IPS-11a (cell line): ENCODE results near the gene DNMT3L.

Experiments
- H3K4me3 ChIP-seq: one replicate; pipeline ENCODE4 v1.5.1; 2013; ENCODE audit warnings: low read depth, low read length, control low read depth

DNMT3L gene

DNA sequence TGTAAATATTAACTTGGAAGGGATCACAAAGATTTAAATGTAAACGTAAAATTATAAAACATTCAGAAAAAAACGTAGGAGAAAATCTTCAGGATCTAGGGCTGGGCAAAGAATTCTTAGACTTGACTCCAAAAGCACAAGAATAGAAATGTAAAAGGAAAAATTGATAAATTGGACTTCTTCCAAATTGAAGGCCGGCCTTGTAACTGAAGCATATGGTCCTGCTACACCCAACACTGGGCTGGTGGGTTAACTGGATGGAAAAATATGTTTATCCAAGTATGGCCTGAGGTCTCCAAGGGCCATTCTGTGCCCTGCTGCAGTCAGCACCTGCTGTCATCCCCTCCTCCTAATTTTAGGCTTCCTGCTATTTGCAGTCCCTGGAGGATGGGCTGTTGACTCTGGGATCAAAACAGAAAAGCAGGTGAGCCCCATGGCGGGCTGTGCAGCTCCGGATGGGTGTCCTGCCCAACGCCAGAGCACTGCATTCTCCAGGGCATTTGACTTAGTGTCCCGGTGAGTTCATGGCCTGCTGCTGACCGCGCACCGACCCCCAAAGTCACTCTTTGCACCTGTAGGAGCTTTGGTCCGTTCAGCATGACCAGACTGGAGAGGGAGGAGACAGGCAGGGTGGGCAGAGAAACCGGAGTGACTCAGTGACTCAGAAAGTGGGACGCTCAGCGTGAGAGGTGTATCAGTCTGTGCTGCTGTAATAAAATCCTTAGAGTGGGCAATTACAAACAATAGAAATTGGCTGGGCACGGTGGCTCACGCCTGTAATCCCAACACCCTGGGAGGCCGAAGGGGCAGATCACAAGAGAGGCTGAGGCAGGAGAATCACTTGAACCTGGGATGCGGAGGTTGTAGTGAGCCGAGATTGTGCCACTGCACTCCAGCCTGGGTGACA lies 17.9 kb upstream of the DNMT3L start:
- no peak overlapping the region for H3K4me3 ChIP-seq

DNA sequence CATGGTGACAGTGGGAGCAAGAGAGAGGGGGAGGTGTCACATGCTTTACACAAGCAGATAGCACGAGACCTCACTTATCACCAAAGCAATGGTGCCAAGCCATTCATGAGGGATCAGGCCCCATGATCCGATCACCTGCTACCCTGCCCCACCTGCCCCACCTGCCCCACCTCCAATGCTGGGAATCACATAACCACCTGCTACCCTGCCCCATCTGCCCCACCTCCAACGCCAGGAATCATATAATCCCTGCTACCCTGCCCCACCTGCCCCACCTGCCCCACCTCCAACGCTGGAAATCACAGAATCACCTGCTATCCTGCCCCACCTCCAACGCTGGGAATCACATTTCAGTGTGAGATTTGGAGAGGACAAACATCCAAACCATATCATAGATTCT lies 13.3 kb upstream of the DNMT3L start:
- no peak overlapping the region for H3K4me3 ChIP-seq

DNA sequence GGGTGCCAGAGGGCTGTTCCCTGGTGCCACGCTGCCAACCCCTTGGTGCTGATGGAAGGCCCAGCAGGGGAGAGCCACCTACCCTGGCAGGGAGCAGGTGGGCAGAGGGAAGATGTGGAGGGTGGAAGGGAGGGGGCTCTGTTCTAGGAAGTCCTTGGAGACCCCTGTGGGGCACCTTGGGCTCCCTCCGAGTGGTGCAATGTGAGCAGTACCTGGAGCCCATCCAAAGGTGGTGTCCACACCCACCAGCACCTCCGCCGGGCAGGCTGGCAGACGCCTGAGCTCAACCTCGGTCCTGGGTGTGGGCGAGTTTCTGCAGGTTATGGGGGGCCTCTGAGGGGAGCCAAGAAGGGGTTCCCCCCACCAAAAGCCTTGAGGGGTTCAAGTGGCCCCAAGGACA lies 11.3 kb upstream of the DNMT3L start:
- H3K4me3 ChIP-seq = no peak overlapping the region

DNA sequence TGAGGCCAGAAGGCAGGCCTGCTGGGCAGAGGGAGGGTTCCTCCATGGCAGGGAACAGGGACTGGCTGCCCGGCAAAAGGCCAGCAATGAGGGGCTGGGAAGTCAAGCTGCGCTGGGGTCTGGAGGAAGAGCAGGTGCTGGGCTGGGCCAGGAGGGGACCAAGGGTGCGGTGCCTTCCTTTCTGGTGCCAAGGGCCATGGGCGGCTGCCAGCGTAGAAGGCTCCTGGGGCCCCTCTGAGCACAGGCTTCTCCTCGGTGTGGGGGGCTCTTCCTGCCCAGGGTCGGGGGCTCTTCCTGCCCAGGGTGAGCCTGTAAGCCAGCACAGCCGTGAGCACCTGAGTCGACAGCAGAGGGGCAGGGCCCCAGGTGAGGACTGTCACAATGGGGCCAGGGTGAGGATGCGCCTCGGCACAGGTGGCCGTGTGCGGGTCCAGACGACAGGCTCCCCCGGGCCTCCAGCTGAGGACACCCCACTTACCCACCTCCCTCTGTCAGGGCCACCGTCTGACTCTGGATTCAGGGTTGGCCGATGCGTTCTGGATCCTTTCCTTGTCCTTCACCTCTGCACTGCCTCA lies 10.7 kb upstream of the DNMT3L start:
- no peak overlapping the region for H3K4me3 ChIP-seq

DNA sequence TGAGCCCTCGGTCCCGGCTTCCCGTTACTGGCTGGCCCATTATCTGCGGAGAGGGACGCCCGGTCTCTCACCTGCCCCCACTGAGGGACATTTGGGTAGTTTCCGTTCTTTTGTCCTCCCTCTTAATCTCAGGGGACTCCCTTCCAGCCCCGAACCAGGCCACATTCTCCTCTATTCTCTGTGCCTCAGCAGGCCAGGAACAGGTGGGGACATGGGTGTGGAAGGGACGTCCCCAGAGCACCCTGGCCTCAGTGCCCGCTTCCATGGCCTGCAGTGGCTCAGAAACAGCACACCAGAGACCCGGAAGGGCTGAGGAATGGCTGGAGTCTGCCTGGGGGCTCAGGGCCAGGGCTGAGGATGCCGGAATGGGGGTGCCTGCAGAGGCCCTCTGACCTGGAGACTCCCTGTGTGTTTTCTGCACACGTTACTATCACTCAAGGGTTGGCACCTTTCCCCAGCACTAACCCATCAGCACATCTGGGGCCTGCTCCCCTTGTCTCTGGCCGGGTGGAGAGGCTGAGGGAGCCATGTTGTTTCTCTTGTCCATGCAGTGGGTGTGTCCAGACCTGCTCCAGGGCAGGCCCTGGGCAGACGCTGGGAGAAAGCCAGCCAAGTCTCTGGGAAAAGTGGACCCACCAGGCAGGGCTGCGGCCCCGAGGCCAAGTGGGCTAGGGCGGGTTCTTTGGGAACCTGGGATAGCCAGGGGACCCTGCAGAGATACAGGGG lies 10.0 kb upstream of the DNMT3L start:
- no peak overlapping the region for H3K4me3 ChIP-seq

DNA sequence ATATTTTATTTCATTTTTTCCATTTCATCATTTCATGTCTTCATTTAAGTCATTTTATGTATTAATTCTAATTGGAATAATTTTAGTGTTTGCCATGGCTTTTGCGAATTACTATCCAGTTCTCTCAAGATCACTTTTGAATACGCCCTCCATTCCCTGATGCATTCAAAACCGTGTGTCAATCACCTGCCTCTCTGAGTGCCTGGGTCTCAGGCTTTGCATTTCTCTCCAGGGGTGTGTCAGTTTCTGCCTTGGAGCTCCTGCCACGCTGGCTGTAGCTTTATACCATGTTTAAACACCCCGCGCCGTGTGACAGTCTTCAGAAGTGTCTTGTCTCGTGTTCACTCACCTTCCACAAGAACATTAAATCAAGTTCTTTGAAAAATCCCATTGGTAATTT lies 7.4 kb upstream of the DNMT3L start:
- no peak overlapping the region for H3K4me3 ChIP-seq

DNA sequence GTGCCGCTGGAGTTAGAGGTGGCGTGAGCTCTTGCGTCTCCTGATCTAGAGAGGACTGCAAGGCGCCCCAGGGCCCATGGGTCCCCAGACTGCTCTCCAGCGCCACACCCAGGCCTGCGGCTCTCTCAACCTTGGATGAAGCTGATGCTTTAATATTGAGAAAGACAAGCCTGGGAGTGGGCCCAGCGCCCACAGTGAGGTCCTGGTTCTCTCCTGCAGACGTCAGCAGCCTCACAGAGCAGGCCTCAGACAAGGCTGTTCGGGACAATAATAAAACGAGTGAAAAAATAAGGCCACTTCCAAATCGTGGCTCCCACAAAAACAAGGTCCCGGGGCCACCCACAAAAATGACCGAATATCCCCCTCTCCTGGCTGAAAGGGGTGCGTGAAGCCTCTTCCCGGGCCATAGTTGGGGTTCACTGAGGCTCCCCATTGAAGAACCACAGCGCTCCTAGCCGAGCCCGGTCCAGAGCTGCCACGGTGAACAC lies 6.0 kb upstream of the DNMT3L start:
- no peak overlapping the region for H3K4me3 ChIP-seq

DNA sequence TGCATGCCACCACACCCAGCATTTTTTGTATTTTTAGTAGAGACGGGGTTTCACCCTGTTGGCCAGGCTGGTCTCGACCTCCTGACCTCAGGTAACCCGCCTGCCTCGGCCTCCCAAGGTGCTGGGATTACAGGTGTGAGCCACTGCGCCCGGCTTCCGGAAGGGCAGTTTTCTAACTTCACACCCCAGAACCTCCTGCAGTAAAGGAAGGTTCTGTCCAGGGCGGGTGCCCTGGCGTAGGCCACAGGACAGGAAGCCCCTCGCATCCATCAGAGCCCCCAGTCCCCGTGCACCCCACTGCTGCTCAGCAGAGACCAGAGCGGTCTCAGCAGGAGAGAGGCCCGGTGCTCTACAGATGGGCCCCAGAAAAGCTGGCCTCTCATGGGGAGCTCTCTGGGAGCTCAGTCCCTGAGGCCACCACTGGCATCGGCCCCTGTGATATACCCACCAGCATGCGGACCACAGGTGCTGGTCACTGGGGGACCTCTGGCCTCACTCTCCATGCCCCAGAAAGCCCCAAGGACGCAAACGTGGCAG lies 4.1 kb upstream of the DNMT3L start:
- H3K4me3 ChIP-seq = no peak overlapping the region

DNA sequence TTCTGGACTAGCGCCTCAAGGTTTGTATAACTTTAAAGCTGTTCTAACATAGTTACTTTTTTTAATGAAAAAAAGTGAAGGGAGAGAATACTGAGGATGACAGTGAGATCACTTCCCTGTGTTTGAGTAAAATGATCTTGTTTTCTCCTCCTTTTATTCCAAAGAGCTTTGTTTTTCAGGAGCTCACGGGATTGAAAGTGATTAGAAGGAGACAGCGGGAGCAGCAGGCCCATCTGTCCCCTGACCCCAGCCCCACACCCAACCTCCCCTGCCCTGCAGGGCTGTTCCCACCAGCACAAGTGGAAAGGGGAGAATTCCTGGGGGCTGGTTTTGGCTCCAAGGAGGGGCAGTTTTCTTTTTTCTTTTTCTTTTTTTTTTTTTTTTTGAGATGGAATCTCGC lies 2.1 kb upstream of the DNMT3L start:
- H3K4me3 ChIP-seq = no peak overlapping the region

DNA sequence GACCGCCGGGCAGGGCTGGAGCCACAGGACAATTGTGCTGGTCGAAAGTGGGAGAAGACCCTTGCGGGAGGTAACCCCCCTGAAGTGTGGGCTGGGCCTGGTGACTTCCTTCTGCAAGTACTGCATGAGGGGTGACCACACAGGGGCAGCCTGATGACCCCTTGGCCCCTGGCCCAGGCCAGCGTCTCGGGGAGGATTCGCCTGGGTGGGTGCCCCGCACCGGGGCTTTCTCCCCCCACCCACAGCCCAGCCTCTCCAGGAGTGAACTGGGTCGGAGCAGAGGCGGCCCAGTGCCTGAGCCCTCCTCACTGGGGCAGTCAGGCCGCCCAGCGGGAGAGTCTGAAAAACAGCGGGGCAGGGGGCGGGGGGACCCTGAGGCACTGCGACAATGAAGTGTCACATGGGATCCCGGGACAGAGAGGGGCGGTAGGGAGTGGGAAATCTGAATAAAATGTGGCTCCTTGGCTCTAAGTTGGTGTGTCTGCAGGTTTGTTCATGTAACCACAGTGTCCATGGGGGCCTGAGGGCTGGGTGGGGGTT lies 1.6 kb upstream of the DNMT3L start:
- no peak overlapping the region for H3K4me3 ChIP-seq

DNA sequence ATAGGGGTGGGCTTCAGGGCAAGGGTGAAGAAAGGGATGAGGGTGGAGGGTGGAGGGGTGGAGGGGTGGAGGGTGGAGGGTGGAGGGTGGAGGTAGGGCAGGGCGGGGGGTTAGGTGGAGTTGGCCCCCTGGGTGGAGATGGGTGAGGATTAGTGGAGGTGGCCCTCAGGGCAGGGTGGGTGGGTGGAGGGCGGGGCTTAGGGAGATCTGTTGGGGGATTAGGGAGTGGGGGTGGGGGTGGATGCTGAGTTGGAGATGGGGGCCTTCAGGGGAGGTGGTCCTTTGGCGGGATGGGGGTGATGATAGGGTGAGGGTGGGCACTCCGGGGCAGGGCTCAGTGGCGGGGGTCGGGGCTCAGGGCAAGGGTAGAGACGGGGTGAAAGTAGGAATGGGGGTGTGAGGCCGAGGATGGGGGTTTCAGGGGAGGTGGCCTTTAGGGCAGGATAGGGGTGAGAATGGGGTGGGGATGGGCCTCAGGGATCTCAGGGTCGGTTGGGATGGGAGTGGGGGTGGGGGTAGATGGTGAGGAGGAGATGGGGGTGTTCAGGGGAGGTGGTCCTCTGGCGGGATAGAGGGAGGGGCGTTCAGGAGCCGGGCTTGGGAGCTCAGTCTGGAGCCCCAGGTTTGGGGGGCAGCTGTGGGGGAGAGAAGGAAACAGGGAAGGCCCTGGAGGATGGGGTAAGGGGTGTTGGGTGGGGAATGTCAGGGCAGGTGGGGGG lies 800 bp upstream of the DNMT3L start:
- H3K4me3 ChIP-seq = no peak overlapping the region

DNA sequence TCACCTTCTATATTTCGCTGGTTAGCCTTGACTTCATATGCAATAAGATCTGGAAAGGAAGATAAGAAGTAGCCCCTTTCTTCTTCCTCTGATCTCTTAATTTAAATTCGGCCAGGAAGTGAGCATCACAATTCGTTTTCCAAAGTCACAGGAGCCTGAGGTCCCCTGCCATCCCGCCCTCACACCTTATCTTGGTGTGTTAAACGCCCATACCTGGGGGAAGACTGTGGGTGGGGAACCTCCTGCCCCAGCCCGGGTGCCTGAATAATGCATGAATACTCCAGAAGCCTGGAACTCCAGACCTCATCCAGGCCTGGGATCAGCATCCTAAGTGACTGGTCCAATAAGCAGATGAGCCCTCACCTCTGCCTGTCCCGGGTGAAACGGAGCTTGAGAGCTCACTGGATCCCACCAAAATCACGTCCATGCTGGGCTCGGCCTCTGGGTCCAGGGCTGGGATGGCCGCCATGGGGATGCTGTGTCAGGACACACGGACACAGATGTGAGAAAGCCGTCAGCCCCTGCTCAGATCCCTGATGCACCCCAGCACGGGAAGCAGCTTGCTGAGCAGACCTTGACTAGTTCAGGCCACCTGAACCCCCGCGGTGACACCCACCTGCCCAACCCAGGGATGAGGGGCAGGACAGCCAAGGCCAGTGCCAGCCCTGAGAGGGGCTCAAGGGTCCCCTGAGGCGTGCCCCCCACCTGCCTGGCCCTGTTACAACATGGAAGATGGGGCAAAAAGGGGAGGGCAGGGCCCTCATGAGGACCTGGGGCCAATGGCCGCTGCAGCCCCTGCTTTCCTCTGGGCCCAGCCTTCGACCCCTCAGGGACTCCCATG lies 686 bp downstream of the DNMT3L start:
- no peak overlapping the region for H3K4me3 ChIP-seq

DNA sequence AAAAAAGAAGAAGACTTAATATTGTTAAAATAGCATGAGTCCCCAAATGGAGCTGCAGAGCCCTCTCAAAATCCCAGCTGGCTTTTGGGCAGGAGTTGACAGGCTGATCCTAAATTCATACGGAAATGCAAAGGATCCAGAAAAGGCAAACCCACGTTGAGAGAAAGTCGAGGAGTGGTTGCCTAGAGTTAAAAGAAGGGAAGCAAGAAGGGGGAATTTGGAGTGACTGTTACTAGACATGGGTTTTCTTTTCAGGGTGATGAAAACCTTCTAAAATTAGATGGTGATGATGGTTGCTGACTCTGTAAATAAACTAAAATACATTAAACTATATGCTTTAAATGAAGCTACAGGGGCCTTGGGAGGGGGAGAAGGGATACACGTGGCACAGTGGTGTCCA lies 1.6 kb downstream of the DNMT3L start:
- H3K4me3 ChIP-seq = no peak overlapping the region

DNA sequence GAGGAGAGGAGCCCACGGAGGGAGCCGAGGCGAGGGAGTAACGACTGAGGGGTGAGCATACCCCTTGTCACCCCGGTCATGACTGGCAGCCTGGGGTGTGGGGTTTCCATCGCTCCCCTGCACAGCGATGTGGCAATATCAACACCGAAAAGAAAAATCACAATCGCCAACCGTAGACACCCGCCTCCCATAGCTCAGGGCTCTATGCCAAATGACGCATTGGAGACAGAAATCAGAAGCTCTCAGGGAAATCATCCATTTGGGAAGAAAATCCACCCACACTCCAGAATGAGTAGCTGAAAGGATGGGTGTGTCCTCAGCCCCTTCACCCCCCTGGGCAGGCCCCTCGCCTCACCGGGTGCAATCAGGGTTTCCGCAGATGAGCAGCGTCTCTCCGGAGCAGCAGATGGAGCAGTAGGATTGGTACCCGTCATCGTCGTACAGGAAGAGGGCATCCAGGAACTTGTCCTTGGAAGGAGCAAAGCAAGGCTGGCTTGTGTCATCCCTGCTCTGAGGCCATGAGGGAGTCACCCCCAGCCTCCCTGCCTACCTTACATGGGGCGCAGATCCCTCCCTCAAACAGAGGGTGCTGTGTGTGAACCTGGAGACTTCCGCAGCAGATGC lies 2.5 kb downstream of the DNMT3L start:
- no peak overlapping the region for H3K4me3 ChIP-seq

DNA sequence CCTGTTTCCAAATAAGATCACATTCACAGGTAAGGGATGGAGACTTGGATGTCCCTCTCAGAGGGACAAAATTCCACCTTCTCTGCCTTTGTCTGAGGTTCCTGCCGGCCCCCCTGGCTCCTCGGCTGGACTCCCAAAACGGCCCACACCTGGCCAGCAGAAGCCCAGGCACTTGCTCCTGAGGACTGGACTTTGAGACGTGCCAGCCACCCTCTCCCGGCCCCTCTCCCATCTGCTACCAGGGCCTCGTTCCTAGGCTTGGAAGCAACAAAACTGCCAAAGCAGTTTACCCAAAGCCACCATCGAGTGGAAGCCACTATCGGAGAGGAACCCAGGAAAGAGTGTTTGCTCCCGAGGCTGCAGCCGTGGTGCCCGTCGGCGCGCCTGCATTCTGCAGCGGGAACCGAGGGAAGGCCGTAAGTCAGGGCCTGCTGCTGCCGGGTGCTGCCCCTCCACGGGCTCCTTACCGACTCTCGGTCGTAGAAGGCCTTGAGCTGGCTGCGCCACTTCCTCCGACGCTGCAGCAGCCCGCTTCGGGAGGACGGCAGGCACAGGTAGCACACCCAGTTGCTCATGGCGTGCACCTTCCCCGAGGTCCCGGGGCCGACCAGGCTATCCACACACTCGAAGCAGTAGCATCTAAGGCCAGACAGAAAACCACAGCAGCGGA lies 3.5 kb downstream of the DNMT3L start:
- H3K4me3 ChIP-seq = no peak overlapping the region

DNA sequence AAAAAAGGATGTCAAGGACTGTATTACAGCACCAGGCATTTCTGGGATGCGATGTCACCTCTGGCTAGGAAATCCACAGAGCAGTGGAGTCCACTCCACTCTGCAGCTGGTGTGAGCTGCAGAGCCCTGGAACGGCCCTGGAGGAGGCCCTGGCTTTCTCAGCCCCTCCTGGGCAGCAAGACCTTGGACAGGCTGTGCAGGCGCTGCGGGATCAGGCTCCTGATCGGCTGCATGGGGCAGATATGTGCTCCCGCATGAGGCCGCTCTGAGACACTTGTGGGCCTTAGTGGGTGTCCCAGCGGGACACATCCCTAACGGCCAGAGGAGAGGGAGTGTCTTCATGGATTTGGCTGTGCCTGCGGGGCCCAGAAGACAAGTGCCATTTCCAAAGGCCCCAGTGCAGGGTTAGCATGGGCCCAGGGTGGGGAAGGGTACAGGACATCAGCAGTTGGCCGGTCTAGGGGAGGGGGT lies 6.2 kb downstream of the DNMT3L start:
- no peak overlapping the region for H3K4me3 ChIP-seq

DNA sequence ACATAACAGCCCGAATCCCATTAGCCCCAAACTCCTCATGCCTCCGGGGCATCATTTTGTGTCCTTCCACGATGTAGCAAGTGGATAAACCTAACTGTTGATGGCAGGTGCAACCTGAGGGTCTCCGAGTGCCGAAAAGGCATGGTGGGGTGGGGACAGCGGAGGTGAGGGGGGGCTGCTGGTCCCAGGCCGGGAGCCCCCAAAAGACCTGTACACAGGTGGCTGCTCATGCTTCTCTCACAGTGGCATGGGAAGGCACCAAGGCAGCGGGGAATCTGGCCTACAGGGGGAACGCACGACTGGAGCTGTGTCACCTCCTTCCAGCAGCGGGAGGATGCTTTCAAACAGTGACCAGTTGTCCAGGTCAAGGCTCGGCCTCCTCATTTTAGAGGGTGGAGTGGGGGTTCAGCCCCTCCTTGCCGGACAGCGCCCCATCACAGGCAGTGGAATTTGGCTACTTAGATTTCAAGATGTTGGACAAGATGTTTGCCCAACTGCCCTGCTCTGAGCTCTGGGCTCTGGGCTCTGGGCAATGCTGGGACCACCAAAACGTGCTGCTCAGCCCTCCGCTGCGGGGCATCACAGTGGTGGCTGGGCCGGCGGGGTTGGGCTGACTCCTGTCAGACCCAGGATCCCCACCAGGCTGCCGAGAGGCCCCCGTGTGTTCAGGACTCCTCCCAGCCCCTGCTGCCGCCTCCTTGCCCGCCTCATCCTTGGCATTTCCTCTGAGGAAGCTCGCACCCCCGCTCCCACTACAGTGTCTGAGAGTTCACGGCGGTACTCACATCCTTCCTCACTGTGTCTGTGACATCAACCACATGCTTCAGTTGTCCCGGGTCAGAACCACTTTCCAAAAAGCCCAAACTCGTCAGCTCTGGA lies 7.6 kb downstream of the DNMT3L start:
- H3K4me3 ChIP-seq = no peak overlapping the region
